ENCODE measurements around the gene EEF1AKMT3. TPM values are rescaled to one million over a fixed set of nuclear protein-coding genes. Genes with fewer than 3 reads are reported as not detected.
A peak's percentile ranks its signal among the peaks of the same experiment; 100 is the strongest.

The EEF1AKMT3 gene
- total RNA-seq, 4 donors from 2014 or later, result 0.82 to 2.0 (median 1.0) TPM

DNA sequence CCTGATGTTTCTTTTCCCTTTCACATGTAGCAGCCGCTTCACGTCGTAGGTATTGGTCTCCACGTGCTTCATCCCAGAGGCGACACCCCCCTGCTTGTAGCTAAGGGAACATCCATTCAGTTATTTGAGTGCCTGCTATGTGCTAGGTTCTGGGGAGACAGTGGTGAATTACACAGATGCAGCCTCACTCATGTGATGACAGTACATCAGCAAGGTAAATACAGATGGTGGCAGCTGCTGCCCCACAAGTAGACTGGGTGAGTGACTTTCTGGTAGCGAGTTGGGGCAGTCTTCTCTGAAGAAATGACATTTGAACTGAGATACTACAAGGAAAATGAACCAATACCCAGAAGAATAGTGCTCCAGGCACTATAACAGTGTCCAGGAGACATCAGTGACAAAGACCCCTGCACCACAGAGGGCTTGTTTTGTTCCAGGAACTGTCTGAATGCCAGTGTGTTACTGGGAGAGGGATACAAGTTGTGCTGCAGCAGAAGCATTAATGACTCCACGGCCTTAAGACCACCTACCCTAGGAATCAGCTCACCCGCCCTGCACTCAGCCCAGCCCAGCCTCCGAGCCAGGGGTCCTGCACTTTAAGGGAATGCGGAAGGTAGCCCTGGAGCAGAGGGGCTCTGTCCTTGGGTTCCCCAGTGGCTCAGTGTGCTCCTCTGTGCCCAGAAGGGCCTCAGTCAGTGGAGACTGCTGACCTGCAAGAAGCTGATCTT, 38.8 kb downstream of the EEF1AKMT3 start:
- ATAC-seq (no peak), DNase-seq (no peak)
- intact Hi-C loops (cut with DNase I; ENCODE audit: low total_unique reads) (no loop called here), in situ Hi-C loops (cut with MboI; ENCODE audit: low sequenced_read_pairs in 4 of 4) (no loop called here)
- Histone ChIP-seq H3K4me1 (peaks cover 18 to 19% of the 10 kb centered on the region in 2 donors), H3K36me3 (peaks cover 0 to 66% of the 10 kb centered on the region in 2 donors), H3K9me3 (no peaks in the 10 kb centered on the region), H3K27me3 (no peaks in the 10 kb centered on the region), H3K27ac (no peak overlapping the region), H3K4me3 (no peak overlapping the region)
- TF ChIP-seq CTCF (IDR thresholded peaks at IDR 0.05 in 4 of 5, conservative IDR thresholded peaks at IDR 0.05 in 1 of 5), result no peak
- TF ChIP-seq POLR2A (IDR thresholded peaks at IDR 0.05), result no peak

GRCh38 chr12:57813111-57813970, 40.9 kb downstream of the EEF1AKMT3 start:
- no peak for ATAC-seq
- intact Hi-C loops (cut with DNase I; ENCODE audit: low total_unique reads), result no loop called here
- peak overlapping the region in 2 of 4 donors; percentile 40 to 53 for H3K27ac ChIP-seq
- H3K4me1 ChIP-seq, result peaks cover 33 to 37% of the 10 kb centered on the region in 2 donors
- no peaks in the 10 kb centered on the region for H3K9me3 ChIP-seq
- H3K27me3 ChIP-seq, result no peaks in the 10 kb centered on the region
- TF ChIP-seq CTCF (IDR thresholded peaks at IDR 0.05 in 4 of 5, conservative IDR thresholded peaks at IDR 0.05 in 1 of 5) (no peak), POLR2A (IDR thresholded peaks at IDR 0.05) (no peak)
- no peak for DNase-seq
- peaks cover 0 to 47% of the 10 kb centered on the region in 2 donors for H3K36me3 ChIP-seq
- no peak overlapping the region for H3K4me3 ChIP-seq
- in situ Hi-C loops (cut with MboI; ENCODE audit: low sequenced_read_pairs in 4 of 4), result no loop called here

- peaks cover 33 to 37% of the 10 kb centered on the region in 2 donors for H3K4me1 ChIP-seq
- in situ Hi-C loops (cut with MboI; ENCODE audit: low sequenced_read_pairs in 4 of 4), result no loop called here
- no peaks in the 10 kb centered on the region for H3K9me3 ChIP-seq
- H3K36me3 ChIP-seq, result peaks cover 0 to 44% of the 10 kb centered on the region in 2 donors
- no peak for ATAC-seq
- H3K27ac ChIP-seq, result peak overlapping the region in 3 of 4 donors; percentile 40 to 70 (median 53)
- H3K27me3 ChIP-seq, result no peaks in the 10 kb centered on the region
- intact Hi-C loops (cut with DNase I; ENCODE audit: low total_unique reads), result no loop called here
- DNase-seq, result no peak
- H3K4me3 ChIP-seq, result no peak overlapping the region
- no peak for TF ChIP-seq POLR2A (IDR thresholded peaks at IDR 0.05)
- TF ChIP-seq CTCF (IDR thresholded peaks at IDR 0.05 in 4 of 5, conservative IDR thresholded peaks at IDR 0.05 in 1 of 5), result no peak
Measured at GRCh38 chr12:57813971-57814772, 41.8 kb downstream of the EEF1AKMT3 start.

DNA sequence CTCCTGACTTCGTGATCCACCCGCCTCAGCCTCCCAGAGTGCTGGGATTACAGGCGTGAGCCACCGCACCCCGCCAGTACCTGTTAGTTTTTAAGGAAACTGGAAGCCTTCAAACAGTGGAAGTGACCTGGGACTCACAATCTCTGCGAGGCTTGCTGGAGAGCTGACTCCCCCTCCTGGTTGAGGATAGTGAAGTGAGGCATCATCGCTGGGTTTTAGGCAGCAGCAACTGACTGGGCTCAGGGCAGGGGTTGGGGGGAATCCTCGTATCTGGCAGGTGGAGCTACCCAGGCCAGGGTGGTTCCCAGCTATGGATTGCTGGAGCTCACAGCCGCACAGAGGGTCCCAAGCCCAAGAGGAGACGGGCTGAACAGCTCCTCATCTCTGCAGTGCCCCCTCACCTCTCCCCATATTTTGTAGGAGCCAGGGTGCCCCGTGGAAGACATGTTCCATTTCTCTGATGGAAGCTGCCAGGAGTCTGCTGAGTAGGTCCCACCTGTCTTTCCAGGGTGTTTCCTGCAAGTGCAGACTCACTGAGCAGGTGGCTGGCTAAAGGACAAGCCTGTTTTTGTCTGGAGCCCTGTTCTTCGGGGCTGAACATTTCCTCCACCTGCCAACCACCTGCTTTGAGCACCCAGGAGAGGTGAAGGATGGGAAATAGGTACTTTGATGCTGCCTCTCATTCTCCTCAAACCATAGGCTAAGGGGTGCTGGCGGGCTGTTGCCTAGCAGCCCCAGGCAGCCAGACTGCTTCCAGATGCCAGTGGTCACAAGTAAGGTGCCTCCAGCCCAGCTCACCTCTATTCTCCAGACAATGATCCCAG, 43.0 kb downstream of the EEF1AKMT3 start:
- Histone ChIP-seq H3K4me1 (peaks cover 33 to 37% of the 10 kb centered on the region in 2 donors), H3K27ac (peak overlapping the region; percentile 2 to 70 (median 46)), H3K9me3 (no peaks in the 10 kb centered on the region), H3K4me3 (no peak overlapping the region), H3K27me3 (no peaks in the 10 kb centered on the region), H3K36me3 (peaks cover 0 to 37% of the 10 kb centered on the region in 2 donors)
- intact Hi-C loops (cut with DNase I; ENCODE audit: low total_unique reads) (no loop called here), in situ Hi-C loops (cut with MboI; ENCODE audit: low sequenced_read_pairs in 4 of 4) (no loop called here)
- no peak for DNase-seq
- ATAC-seq, result peak; percentile 11 to 32
- TF ChIP-seq POLR2A (IDR thresholded peaks at IDR 0.05), result no peak

Data from gastrocnemius medialis (tissue), 4 donors.